PFSK-1 (cell line): Measurements from ENCODE around the gene TTYH3.

Experiments
- FOXP2 ChIP-seq: optimal IDR thresholded peaks from 2 replicates; pipeline ENCODE3; 2011; ENCODE audit warnings: borderline replicate concordance, control low read depth, inconsistent platforms; ENCODE audit not compliant: insufficient read depth; ENCODE audit errors: extremely low read length, extremely low read depth
- POLR2AphosphoS5 ChIP-seq: IDR thresholded peaks from 2 replicates; pipeline ENCODE4 v1.6.1; 2012; ENCODE audit warnings: low read depth, mild to moderate bottlenecking, control low read depth, low read length, moderate library complexity
- REST ChIP-seq, 2 experiments: IDR thresholded peaks; 2 replicates each; pipeline versions ENCODE4 v1.6.1 to v1.8.0; 2011 to 2012; ENCODE audit warnings: low read depth in 2 of 2, low read length in 2 of 2, control low read depth in 1 of 2, inconsistent platforms in 1 of 2, mild to moderate bottlenecking in 1 of 2, moderate library complexity in 1 of 2; ENCODE audit not compliant: insufficient read depth in 1 of 2
- SIN3A ChIP-seq: IDR thresholded peaks from 2 replicates; pipeline ENCODE4 v1.6.1; 2012; ENCODE audit warnings: mild to moderate bottlenecking, low read length, moderate library complexity, borderline replicate concordance; ENCODE audit not compliant: insufficient read depth
- TAF1 ChIP-seq: IDR thresholded peaks from 2 replicates; pipeline ENCODE4 v1.6.1; 2012; ENCODE audit warnings: low read length, control low read depth, borderline replicate concordance; ENCODE audit not compliant: insufficient read depth

Gene TTYH3

GRCh38 chr7:2708041-2708440 lies 76.3 kb downstream of the TTYH3 start:
- TF ChIP-seq POLR2AphosphoS5: no peak
- no peak for TF ChIP-seq SIN3A
- no peak for TF ChIP-seq REST (IDR thresholded peaks at IDR 0.05; ENCODE audit: insufficient read depth in 1 of 2, low read depth in 2 of 2, low read length in 2 of 2)
- no peak for TF ChIP-seq TAF1
- TF ChIP-seq FOXP2: no peak

- TF ChIP-seq REST (IDR thresholded peaks at IDR 0.05; ENCODE audit: insufficient read depth in 1 of 2, low read depth in 2 of 2, low read length in 2 of 2) (no peak), SIN3A (no peak), POLR2AphosphoS5 (no peak), FOXP2 (no peak)
These were observed 76.9 kb downstream of the TTYH3 start for GRCh38 chr7:2708547-2709310.

- TF ChIP-seq POLR2AphosphoS5 (no peak), SIN3A (no peak), FOXP2 (no peak), TAF1 (no peak), REST (IDR thresholded peaks at IDR 0.05; ENCODE audit: insufficient read depth in 1 of 2, low read depth in 2 of 2, low read length in 2 of 2) (no peak)
These were observed 77.9 kb downstream of the TTYH3 start for GRCh38 chr7:2709553-2710285.

GRCh38 chr7:2710286-2710655 lies 78.5 kb downstream of the TTYH3 start:
- TF ChIP-seq REST (IDR thresholded peaks at IDR 0.05; ENCODE audit: insufficient read depth in 1 of 2, low read depth in 2 of 2, low read length in 2 of 2): no peak
- TF ChIP-seq POLR2AphosphoS5: no peak
- TF ChIP-seq FOXP2: no peak
- no peak for TF ChIP-seq SIN3A
- no peak for TF ChIP-seq TAF1
